Measurements from ENCODE around the gene OR10C1. TPM values are rescaled to one million over a fixed set of nuclear protein-coding genes. Genes with fewer than 3 reads are reported as not detected.
"Not testable (repeated sequence)": the region's sequence is repeated elsewhere in the genome, so short reads cannot be mapped to it uniquely, and the experiment has no call there.

OR10C1 gene
- total and polyA plus RNA-seq, 10 of the 15 experiments (the other 5 are each of a cell fraction or from before 2014, with no cell fraction given), result not detected

DNA sequence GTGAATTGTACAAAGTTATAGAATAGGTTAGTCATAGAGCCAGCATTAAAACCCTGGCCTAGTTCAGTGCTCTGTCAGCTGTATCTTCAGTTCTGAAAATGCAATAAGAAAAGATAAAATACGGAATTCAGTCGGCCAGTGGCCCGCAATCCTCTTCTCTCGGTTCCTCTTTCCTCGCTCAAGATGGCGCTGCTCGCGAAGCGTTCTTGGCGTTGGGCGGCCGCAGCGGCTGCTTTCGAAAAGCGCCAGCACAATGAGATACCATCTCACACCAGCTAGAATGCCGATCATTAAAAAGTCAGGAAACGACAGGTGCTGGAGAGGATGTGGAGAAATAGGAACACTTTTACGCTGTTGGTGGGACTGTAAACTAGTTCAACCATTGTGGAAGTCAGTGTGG is 2.4 kb upstream of the OR10C1 start:
- SMC1A ChIA-PET (ENCODE audit: uncharacterized antibody, unreplicated experiment); POLR2A ChIA-PET; CTCF ChIA-PET; H3K4me1 ChIP-seq (ENCODE audit: control insufficient read depth, insufficient read depth, low read length); H3K27me3 ChIP-seq (replicated peaks in 1 of 2; ENCODE audit: control insufficient read depth in 2 of 2, insufficient read depth in 2 of 2, low read length in 1 of 2); H3K27ac ChIP-seq (ENCODE audit: control insufficient read depth, insufficient read depth); H3K9ac ChIP-seq (ENCODE audit: control insufficient read depth, insufficient read depth, low read length); H2AFZ ChIP-seq (ENCODE audit: control insufficient read depth, low read depth, low read length); DNase-seq (ENCODE audit: low read depth, low spot score); H3K4me3 ChIP-seq; H3K4me2 ChIP-seq (ENCODE audit: control insufficient read depth, insufficient read depth); H4K20me1 ChIP-seq (ENCODE audit: control insufficient read depth, insufficient read depth); BruUV-seq (replicated peaks); H3K79me2 ChIP-seq (ENCODE audit: control insufficient read depth, insufficient read depth, low read length); RAD21 ChIA-PET (ENCODE audit: unreplicated experiment); in situ Hi-C loops (cut with MboI); H3K36me3 ChIP-seq (ENCODE audit: control insufficient read depth in 2 of 2, insufficient read depth in 2 of 2, low read length in 1 of 2); ATAC-seq; intact Hi-C loops (cut with micrococcal nuclease; ENCODE audit: unreplicated experiment); H3K9me3 ChIP-seq (replicated peaks; ENCODE audit: control insufficient read depth, insufficient read depth, low read length): not testable (repeated sequence)
- peak; percentile 38 for FAIRE-seq
- WGBS (ENCODE audit: insufficient coverage, insufficient replicate concordance, low lambda C conversion rate, missing lambda C conversion rate), result 65% methylated on average over 18 of the region's 18 CpGs

DNA sequence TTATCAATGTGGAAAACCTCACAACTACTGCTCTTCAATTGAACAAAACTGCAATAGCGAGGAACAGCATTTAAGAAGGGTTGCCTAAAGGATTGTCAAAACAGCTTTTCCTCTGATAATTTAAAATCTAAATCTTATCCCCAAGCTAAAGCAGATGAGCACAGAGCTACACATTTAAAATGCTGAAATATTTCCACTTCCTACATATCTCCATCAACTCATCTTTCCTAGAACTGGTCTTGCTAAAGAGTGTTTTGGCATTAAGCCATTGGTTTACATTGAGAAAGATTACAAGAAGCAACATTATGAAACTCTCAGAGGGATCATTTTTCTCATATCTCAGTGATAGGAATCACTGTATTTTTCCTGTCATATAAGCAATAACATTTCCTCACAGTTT is 3.6 kb downstream of the OR10C1 start:
- Histone ChIP-seq H3K4me1 (ENCODE audit: control insufficient read depth, insufficient read depth, low read length) (no peaks in the 10 kb centered on the region), H3K79me2 (ENCODE audit: control insufficient read depth, insufficient read depth, low read length) (no peaks in the 10 kb centered on the region), H3K4me2 (ENCODE audit: control insufficient read depth, insufficient read depth) (no peak overlapping the region), H3K27me3 (replicated peaks in 1 of 2; ENCODE audit: control insufficient read depth in 2 of 2, insufficient read depth in 2 of 2, low read length in 1 of 2) (no peaks in the 10 kb centered on the region; a peak in 1 of 4 replicates), H3K9me3 (replicated peaks; ENCODE audit: control insufficient read depth, insufficient read depth, low read length) (no peaks in the 10 kb centered on the region), H4K20me1 (ENCODE audit: control insufficient read depth, insufficient read depth) (no peaks in the 10 kb centered on the region), H3K9ac (ENCODE audit: control insufficient read depth, insufficient read depth, low read length) (no peak overlapping the region), H3K36me3 (ENCODE audit: control insufficient read depth in 2 of 2, insufficient read depth in 2 of 2, low read length in 1 of 2) (no peaks in the 10 kb centered on the region), H2AFZ (ENCODE audit: control insufficient read depth, low read depth, low read length) (no peak overlapping the region), H3K27ac (ENCODE audit: control insufficient read depth, insufficient read depth) (no peak overlapping the region), H3K4me3 (no peak overlapping the region)
- no peak for FAIRE-seq
- no TSS peak for BruUV-seq (replicated peaks)
- DNase-seq (ENCODE audit: low read depth, low spot score), result no peak
- WGBS (ENCODE audit: insufficient coverage, insufficient replicate concordance, low lambda C conversion rate, missing lambda C conversion rate), result 0% methylated on average over 1 of the region's 1 CpG
- ChIA-PET SMC1A (ENCODE audit: uncharacterized antibody, unreplicated experiment) (no interaction called here), POLR2A (no interaction called here), CTCF (no interaction called here), RAD21 (ENCODE audit: unreplicated experiment) (no interaction called here)
- intact Hi-C loops (cut with micrococcal nuclease; ENCODE audit: unreplicated experiment) (no loop called here), in situ Hi-C loops (cut with MboI) (no loop called here)
- no peak for ATAC-seq
- TF ChIP-seq MTA2 (IDR thresholded peaks at IDR 0.05; ENCODE audit: low read depth), result no peak
- TF ChIP-seq ASH2L (IDR thresholded peaks at IDR 0.05; ENCODE audit: borderline replicate concordance, low read depth), result no peak
- no peak for TF ChIP-seq GATAD2B (conservative IDR thresholded peaks at IDR 0.05; ENCODE audit: low read depth)
- no peak for TF ChIP-seq HDGF (IDR thresholded peaks at IDR 0.05)
- TF ChIP-seq BMI1 (IDR thresholded peaks at IDR 0.05; ENCODE audit: borderline replicate concordance), result no peak
- no peak for TF ChIP-seq YY1 (IDR thresholded peaks at IDR 0.05; ENCODE audit: low read depth, low read length)
- TF ChIP-seq, protein P1, sequence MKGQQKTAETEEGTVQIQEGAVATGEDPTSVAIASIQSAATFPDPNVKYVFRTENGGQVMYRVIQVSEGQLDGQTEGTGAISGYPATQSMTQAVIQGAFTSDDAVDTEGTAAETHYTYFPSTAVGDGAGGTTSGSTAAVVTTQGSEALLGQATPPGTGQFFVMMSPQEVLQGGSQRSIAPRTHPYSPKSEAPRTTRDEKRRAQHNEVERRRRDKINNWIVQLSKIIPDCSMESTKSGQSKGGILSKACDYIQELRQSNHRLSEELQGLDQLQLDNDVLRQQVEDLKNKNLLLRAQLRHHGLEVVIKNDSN (IDR thresholded peaks at IDR 0.05; ENCODE audit: borderline replicate concordance, extremely low read length, insufficient read depth, low read depth, low read length), result no peak
- TF ChIP-seq, protein P2, sequence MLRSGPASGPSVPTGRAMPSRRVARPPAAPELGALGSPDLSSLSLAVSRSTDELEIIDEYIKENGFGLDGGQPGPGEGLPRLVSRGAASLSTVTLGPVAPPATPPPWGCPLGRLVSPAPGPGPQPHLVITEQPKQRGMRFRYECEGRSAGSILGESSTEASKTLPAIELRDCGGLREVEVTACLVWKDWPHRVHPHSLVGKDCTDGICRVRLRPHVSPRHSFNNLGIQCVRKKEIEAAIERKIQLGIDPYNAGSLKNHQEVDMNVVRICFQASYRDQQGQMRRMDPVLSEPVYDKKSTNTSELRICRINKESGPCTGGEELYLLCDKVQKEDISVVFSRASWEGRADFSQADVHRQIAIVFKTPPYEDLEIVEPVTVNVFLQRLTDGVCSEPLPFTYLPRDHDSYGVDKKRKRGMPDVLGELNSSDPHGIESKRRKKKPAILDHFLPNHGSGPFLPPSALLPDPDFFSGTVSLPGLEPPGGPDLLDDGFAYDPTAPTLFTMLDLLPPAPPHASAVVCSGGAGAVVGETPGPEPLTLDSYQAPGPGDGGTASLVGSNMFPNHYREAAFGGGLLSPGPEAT (IDR thresholded peaks at IDR 0.05; ENCODE audit: low read depth), result no peak
- TF ChIP-seq, protein P3, sequence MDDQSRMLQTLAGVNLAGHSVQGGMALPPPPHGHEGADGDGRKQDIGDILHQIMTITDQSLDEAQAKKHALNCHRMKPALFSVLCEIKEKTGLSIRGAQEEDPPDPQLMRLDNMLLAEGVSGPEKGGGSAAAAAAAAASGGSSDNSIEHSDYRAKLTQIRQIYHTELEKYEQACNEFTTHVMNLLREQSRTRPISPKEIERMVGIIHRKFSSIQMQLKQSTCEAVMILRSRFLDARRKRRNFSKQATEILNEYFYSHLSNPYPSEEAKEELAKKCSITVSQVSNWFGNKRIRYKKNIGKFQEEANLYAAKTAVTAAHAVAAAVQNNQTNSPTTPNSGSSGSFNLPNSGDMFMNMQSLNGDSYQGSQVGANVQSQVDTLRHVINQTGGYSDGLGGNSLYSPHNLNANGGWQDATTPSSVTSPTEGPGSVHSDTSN (IDR thresholded peaks at IDR 0.05; ENCODE audit: insufficient replicate concordance, low read depth, low read length), result no peak
- TF ChIP-seq SMC3 (IDR thresholded peaks at IDR 0.05; ENCODE audit: borderline replicate concordance, low read length), result no peak
- TF ChIP-seq, protein P4, sequence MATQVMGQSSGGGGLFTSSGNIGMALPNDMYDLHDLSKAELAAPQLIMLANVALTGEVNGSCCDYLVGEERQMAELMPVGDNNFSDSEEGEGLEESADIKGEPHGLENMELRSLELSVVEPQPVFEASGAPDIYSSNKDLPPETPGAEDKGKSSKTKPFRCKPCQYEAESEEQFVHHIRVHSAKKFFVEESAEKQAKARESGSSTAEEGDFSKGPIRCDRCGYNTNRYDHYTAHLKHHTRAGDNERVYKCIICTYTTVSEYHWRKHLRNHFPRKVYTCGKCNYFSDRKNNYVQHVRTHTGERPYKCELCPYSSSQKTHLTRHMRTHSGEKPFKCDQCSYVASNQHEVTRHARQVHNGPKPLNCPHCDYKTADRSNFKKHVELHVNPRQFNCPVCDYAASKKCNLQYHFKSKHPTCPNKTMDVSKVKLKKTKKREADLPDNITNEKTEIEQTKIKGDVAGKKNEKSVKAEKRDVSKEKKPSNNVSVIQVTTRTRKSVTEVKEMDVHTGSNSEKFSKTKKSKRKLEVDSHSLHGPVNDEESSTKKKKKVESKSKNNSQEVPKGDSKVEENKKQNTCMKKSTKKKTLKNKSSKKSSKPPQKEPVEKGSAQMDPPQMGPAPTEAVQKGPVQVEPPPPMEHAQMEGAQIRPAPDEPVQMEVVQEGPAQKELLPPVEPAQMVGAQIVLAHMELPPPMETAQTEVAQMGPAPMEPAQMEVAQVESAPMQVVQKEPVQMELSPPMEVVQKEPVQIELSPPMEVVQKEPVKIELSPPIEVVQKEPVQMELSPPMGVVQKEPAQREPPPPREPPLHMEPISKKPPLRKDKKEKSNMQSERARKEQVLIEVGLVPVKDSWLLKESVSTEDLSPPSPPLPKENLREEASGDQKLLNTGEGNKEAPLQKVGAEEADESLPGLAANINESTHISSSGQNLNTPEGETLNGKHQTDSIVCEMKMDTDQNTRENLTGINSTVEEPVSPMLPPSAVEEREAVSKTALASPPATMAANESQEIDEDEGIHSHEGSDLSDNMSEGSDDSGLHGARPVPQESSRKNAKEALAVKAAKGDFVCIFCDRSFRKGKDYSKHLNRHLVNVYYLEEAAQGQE (IDR thresholded peaks at IDR 0.05; ENCODE audit: low read depth, low read length), result no peak
